CD4-positive, alpha-beta T cell treated with Interleukin-21 for 1 hour (primary cell): Measurements from ENCODE around the gene HOXA4.

Experiments
- DNase-seq: peaks from one replicate; pipeline ENCODE4 v3.0.0-alpha.2; 2020

The HOXA4 gene

DNA sequence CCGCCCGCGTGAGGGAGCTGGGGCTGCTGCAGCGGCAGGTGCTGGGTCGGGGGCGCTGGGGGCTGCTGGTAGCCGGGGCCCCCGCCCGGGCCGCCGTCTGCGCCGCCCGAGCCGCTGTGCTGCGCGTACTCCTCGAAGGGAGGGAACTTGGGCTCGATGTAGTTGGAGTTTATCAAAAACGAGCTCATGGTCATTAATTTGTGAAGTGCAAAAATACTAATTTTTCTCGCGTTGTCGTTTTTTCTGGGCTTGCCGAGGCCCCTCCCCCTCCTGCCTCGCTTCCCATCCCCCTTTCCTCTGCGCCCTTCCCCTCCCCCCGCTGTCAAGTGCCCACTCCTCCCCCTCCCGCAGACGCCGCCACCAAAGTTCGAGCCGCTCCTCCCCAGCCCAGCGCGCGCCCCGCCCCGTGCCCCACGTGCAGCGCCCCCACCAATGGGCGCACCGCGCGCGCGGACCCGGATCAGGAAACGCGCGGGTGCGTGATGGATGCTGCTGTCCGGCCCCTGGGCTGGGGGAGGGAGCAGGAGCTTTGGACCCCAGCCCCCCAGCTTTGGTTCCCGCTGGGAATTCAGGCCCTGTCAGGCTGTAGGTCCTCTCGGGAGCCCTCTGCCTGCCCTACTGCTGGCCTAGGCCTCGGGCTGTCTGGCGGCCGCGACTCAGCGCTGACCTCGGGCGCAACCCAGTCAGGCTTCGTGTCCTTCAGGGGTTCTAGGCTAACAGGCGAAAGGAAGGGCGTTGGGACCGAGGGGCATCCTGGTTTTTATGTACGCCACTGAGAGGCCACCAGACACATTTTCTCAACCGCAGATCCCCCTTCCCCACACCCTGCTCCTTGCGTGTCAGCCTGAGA, at the start of gene HOXA4:
Gene HOXA4, minus strand, starts transcription at position 218 of the 850 bp plus-strand sequence. Its CDS starts 24 bp downstream, at position 194.
- DNase-seq = peak; percentile 78

DNA sequence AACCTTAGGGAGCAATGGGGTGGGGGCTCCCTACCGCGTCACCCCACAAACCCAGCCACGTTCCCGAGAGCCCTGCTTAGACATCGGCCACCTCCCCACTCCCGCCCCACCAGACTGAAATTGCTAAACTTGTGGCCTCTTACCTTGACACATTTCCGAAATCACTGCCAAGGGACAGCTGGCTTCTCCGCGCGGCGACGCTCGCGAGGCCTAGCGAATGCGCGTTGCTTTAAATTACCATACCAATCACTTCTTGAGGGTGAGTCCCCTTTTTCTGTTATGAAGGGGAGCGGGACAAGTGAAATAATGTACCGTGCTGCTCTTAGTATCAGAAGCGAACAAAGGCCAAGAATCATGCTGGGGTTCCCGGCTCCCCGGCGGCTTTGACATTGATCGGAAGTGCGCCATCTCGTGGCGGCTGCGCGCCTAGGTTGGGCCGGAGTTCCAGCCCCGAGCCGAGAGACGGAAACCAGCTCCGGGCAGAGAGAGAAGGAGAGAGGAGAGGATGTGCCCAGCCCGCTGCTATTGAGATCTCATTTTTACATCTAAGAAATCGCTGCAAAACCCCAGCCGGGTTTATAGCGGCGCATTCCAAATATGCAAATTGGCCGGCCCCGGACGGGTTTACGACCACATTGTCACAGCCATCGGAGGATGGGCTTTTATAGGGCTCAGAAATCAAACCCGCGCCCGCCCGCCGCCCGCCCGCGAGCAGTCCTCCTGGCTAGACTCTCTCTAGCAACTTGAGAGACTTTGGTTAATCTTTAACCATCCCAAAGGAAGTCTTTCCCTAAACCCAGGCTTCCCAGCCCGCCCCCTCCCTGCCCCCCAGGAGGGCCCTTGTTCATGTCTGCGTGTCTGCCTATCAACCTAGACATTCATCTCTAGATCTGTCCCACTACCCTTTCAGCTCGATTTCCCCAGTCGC, 49.2 kb upstream of the HOXA4 start:
- DNase-seq = peak; percentile 61

DNA sequence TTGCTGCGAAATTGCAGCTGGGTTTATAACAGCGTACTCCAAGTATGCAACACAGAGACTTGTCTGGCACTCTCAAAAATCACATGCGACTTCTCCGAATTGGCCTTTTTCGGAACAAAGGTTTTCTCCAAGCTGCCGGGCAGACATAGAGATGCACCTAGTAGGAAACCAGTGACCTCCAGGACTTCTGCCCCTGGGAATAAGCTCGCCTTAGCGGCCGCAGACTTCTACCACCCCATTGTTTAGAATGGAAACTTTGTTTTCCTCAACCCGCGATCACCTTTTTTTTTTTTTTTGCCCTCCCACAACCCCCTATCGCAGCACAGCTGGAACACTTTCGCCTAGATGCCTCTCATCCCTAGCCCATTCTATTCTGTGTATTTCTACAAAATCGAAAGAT, 48.5 kb upstream of the HOXA4 start:
- no peak for DNase-seq

DNA sequence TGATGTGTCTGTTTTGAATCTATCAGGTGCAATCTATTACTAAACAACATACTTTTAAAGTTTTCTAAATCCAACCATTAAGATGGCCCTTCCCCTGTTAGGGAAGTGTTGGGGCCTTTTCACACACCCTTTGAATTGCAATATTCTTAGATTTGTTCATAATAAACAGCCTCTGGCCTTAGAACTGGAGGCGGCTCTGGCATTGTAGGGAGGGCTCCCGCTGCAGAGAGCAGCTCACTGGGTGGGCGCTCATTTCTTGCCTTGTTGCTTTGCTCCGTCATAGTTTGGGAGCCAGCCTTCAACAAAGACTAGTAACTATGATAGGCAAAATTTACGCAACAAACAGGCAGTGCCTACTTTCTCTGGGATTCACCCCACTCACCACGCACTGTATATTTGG, 47.8 kb upstream of the HOXA4 start:
- no peak for DNase-seq

DNA sequence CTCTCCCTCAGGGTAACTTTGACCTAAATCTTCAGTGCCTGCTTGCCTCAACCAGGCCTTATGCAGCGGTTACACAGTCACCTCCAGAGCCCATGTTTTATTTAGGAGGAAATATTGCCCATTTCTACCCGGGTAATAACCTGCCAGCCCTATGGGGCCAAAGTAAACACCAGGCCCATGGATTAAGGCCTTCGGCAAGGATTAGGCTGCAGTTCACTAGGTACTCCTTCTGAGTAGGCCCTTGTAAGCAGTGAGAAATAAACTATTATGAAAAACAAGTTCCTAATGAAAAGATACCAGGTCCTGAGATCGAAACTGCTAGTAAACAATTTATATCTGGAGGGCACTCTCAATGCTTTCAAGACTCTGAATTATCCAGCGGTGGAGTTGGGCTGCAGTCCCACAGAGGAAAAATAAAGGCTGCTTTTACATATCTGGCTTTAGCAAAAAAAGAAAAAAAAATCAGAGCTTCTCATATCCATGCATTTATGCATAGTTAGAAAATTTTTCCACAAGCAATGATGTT, 47.3 kb upstream of the HOXA4 start:
- DNase-seq = no peak

DNA sequence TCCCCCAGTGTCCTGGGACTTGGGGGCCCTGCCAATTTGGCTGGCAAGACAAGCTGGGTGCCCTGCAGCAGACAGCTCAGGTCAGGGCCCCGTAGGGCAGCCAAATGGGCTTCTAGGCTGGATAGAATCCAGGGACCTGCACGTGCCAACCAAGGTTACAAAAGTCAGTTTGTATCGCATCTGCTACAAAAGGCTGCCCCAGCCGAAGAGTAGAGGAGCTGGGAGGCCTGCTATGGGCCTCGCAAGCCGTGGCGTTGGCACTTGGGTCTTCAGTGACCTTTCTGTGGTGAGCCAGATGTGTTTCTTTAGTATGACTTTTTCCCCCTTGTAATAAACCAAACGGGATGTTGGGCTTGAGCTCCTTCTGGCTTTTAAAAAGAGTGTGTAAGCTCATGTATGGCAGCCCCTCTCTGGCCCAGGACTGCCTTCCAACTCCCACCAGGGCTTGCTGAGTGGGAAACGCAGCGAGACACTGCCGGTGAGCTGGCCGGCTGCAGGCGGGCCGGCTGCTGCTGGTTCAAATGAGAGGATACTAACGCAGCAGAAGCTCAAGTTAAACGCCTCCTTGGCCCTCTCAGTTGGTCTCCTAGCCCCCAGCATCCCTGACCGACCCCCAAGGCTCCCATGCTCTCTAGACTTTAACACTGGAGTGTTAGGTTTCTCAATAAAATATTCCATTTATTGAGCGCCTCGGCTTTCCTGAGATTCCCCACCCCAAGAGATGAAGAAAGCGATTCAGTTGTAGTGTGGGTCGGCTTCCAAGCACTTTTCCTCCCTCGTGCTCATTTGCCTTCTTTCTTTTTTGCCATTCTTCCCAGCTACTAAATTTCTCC, 46.6 kb upstream of the HOXA4 start:
- no peak for DNase-seq

DNA sequence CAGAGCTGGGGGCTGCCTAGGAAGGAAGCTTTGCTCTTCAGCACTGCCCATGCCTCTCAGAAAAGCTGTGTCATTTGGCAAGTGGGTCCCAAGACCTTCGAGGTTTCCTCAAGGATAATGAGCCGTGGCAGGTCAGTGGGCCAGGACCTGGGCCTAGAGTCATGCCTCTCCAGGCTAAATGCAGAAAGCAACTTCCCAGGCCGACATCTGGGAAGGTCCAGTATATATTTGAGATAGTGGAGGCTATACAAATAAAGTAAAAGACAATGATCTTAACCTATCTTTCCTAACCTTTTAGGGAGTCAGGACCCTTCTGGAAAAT, 45.9 kb upstream of the HOXA4 start:
- no peak for DNase-seq

DNA sequence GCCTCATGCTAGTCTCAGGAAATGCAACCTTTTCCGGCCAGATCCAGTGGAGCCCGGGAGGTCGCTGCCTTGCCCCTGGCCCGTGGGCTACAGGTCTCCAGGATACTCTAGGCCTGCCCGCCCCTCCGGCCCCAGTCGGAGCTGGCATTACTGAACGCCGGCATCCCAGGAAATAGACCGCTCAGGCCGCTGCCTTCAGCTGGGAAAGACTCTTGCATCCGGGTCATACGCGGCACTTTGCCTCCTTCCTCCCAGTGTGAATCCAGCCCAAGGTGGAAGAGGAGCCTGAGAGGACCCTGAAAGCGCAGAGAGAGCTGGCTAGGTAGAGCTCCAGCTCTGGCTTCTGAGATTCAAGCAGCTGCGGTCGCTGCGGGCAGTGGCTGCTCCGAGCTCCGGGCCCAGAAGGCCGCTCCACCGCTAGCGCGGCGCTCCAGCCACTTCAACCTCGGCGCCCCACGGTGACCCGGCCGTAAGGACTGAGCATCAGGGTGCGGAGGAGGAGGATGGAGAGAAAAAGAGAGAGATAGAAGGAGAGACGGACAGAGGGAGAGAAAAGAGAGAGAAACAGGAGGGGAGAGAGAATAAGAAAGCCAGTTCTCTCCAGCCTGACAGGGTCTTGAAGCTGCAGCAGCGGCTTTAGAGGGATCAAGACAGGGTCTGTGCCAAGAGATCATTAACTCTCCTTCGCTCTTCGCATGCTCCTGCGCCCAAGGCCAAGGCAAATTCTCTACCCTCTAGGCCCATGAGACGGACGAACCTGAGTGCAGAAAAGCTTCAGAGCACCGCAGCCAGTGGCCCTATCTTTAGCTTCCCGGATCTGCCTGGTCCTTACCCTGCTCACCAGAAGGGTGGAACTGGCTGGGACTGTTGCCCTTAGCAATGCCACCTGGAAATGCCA, 45.3 kb upstream of the HOXA4 start:
- no peak for DNase-seq

DNA sequence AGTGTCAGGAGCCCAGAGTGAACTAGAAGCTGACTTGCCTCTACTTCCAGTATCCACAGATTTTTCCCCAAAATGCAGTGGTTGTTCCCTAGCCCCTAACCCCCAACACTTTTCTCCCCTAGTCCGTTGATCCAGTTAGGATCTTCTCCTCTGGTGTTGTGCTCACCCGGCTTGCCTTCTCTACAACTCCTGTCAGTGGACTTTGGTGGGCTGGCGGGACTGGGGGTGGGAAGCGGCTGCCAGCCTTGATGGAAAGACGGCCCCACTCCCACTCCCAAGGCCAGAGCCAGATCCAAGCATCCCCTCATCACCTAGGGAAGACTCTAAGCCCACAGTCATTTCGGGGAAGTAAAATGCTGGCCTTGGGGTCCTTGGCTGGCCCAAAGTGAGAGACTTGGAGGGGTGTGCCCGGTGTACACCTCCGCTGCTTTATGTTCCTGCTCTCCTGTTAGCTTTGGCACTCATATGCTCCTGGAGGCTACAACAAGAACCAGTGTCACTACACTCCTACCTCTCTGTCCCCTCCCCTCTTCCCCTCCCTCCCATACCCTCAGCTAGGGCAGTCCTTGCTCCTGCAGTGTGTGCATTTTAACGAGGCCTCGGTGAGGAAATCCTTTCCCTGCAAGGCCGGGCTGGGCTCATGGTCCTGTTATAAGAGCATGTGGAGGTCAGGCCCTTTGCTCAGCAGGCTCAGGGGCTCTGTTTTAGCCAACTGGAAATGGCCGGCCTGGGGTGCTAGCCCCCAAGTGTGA, 44.5 kb upstream of the HOXA4 start:
- no peak for DNase-seq

DNA sequence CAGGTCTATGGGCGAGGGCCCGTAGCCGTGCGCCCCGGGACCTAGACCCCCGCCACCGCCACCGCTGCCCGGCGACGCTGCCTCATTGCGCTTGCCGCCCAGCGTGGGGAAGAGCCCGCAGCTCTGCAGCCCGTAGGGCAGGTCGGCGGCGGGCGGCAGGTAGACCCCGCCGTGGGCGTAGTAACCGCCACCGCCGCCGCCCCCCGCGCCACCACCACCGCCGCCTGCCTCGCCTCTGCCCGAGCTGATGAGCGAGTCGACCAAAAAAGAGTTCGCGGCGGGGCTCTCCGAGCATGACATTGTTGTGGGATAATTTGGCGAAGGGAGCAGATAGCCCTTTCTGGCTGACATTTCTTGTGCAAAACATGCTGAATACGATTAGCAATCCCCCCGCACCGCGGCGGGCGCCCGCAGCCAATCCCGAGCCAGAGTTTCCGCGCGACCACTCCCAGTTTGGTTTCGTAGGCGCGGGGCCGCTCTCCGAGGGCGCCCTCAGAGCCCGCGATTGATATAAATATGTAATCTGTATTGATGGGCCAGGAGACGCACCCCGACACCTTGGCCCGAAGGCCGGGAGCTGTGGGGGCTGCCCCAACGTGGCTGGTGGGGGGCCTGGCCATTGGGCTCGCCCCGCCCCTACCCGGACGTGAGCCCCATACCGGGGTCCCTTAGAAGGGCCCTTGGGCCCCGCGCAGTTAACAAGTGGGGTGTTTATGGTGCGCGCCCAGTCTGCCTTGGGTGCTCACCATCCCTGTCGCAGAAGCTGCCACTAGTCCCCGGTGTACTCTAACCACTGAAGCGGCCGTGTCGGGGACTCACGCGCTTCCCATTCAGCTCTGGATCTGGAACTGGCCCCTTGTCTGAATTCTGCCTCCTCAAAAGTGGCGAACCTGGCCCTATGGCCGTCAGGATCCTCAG, 43.7 kb upstream of the HOXA4 start, which contains the start of gene HOXA10:
Gene HOXA10, minus strand, starts transcription at position 365 of the 918 bp plus-strand sequence. Its CDS starts 14 bp downstream, at position 351.
- no peak for DNase-seq

DNA sequence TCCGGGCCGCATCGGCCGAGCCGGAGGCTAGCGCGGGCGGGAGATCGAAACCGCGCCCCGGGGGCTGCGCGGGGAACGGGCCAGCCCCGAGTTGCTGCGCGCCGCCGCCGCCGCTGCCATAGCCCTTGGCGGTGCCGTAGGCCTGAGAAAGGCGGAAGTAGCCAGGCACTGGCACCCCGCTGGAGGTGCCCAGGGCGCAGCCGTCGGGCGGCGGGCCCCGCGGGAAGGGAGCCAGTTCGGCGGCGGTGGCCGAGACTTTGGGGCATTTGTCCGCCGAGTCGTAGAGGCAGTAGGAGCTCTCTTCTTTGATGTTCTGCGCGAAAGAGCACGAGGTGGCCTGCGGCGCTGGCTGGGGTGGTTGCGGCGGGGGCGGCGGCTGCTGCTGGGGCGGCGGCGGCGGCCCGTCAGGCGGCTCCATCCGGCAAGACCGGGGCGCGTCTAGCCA, 43.0 kb upstream of the HOXA4 start:
- no peak for DNase-seq

DNA sequence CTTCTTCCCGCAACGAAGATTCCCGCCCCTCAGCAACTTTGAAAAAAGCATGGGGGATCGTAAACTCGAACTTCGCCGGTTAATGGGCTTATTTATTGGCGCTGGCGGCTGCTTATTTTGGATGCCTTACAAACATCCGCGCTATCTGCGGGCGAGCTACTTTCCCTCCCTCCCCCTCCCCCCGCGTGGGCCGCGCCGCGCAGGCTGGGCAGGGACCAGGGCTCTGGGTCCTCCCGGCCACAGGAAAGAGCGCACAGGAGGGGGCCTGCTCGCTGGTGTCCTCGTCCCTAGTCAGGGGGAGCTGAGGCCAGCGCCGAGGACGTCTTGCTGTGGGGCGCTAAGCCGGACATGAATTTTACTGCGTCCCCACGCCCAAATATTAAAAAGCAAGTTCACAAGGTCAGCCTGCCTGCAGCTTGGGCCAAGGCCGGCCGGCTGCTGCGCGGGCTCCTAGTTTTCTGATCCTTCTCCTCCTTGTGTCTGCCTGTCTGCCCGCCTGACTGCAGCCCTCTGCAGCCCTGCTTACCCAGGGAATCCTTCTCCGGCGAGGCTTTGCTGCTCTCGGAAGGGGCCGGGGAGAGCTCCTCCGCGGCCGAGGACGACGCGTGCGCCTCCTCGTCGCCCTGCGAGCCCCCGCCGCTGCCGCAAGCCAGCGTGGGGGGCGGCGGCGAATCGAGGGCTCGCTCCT, 42.4 kb upstream of the HOXA4 start:
- DNase-seq = no peak

DNA sequence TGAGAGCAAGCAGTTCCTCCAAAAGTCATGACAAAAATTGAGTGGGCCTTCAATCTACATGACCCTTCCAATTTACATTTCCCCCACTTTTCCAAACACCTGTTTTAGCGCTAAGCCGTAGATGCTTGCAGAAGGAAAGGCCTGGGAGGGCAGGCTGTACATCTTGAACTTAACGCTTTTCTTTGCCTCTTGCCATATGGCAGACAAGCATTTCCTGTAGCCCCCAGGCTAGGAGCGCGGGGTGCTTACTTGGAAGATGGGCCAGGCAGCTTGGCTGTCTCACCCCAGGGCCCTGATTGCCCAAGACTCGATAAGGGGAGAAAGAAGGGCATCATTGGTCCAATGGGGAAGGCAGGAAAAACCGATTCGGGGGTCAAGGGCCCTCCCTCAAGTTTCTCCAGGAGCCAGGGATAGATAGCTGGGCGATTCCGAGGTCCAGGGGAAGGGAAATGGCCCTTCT, 41.8 kb upstream of the HOXA4 start:
- no peak for DNase-seq

DNA sequence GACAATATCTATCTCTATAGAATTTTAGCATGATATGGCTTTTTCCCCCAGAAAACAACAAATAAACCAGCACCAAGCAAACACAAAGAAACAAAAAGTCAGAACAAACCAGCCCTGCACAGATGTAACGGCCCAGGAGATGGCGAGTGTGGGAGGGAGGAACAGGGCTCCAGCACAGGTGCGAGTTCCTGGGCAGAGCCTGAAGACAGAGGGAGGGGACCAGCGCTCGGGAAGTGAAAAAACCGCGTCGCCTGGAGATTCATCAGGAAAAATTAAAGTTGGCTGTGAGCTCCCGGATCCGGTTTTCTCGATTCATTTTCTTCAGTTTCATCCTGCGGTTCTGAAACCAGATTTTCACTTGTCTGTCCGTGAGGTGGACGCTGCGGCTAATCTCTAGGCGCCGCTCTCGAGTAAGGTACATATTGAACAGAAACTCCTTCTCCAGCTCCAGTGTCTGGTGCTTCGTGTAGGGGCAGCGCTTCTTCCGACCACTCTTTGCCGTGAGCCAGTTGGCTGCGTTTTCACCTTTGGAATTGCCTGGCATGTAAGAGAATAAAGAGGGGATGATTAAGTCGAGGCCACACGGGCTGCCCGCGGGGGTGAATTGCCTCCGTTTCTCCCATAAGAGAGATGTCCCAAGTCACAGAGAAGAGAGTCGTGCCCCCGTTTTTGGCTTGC, 41.2 kb upstream of the HOXA4 start:
- DNase-seq = no peak

DNA sequence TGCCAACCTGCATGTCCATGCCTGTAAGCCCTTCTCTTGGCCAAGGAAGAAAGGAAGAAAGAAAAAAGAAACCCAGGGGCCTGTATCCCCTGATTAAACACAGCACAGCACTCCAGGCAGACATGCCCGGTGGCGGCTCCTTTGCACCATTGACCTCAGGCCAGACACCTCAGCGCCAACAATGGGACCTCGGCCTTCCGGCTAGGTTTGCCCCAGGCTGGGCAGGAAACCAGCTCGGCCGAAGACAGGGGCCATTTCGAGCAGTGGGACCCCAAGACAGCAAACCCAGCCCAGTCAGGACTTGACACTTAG, 40.7 kb upstream of the HOXA4 start:
- DNase-seq = no peak

DNA sequence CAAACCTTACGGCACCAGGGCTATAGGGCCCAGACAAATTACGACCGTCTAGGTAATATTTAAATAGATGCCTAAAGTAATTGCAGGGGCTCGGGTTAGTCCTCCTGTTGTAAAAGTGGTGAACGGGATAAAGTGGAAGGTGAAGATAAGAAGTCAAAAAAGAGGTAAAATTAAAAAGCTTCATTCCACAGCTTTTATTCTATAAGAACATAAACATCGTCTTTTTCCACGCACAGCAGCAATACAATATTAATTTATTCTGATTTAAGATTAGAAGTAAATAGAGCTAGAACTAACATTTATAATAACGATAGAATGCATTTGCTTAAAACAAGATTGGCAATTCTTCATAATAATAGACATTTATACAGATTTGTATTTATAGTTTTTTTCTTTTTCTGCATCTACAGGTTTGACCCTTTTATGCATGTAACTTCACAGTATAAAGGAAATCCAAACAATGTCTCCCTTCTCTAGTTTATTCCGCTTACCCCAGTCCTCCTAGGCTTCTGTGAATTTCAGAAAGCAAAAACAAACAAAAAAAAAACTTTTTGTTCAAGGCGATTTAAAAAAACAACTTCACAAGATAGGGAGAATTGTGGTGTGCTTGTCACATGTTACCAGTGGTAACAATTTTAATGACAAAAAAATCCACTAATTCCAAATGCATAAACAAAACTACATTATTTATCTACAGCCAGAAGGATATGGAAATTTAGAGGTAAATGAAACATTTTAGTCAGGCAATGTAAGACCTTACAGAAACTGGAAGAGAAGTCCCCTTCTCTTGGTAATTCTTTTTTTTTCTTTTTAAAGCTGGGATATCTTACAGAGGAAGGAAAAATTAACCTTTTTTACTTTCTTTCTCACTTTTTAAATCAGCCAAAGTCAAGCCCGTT, 40.1 kb upstream of the HOXA4 start:
- DNase-seq = no peak

DNA sequence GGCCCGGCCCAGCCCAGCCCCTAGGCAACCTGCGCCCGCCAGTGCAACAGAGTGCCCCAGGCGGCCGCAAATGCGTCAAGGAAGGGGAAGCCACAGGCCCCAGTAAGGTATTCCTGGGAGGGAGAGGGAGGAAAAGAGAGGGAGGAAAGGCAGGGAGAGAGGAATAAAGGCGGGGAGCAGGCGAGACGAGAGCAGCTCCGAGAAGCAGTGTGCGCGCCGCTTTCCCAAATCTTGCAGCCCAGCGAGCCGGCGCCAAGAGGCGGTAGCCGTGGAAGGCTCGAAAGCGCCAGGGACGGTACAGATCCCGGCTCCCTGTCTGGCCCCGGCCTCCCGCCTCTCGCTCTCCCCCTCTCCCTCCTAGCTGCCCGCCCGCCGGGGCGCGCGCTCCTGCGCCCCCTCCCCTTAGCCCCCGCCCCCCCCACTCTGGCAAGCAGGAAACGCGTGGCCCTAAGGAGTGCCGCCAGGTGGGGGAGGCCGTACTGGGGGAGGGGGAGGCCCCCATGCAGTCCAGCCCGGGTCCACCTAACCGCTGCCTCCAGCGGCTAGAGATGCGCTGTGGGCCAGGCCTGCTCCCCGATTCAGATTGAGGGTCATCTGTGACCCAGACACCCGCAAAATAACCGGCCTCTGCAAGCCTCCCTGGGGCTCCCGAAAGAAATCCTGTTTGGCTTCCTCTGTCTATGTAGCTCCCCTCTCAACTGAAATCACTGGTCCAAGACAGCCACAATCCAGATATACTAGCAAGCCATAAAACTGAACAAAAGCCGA, 39.3 kb upstream of the HOXA4 start:
- no peak for DNase-seq
